Naive B cell (primary cell): ENCODE data around the gene RNU4-1. TPM values are rescaled to one million over a fixed set of nuclear protein-coding genes. Genes with fewer than 3 reads are reported as not detected.
"Not testable (repeated sequence)": the region's sequence is repeated elsewhere in the genome, so short reads cannot be mapped to it uniquely, and the experiment has no call there.

Experiments used
- ATAC-seq, 2 donors: fragments of 150-1000 bp; cut with Tn5 transposase; 2 replicates each; pipeline ENCODE4 v1.10.0; 2021; ENCODE audit warnings: low read depth in 2 of 2, mild to moderate bottlenecking in 2 of 2, moderate library complexity in 2 of 2
- DNase-seq: peaks from one replicate; pipeline ENCODE4 v3.0.0; 2022
- H3K27ac Mint-ChIP-seq, 6 donors: one replicate each; pipeline ENCODE4 v1.8.0; 2020 to 2022; ENCODE audit warnings: mild to moderate bottlenecking in 6 of 6, mixed read lengths in 6 of 6, moderate library complexity in 5 of 6, inconsistent platforms in 2 of 6
- H3K27me3 Mint-ChIP-seq, 3 donors: one replicate each; pipeline ENCODE4 v1.8.0; 2021 to 2022; ENCODE audit warnings: mixed read lengths in 3 of 3, mild to moderate bottlenecking in 1 of 3
- H3K36me3 Mint-ChIP-seq, 2 donors: one replicate each; pipeline ENCODE4 v1.8.0; 2020 to 2022; ENCODE audit warnings: mixed read lengths in 2 of 2, inconsistent platforms in 1 of 2, mild to moderate bottlenecking in 1 of 2
- H3K4me1 Mint-ChIP-seq, 3 donors: one replicate each; pipeline ENCODE4 v1.8.0; 2020 to 2022; ENCODE audit warnings: mixed read lengths in 3 of 3, inconsistent platforms in 1 of 3, mild to moderate bottlenecking in 1 of 3, moderate library complexity in 1 of 3
- H3K4me3 Mint-ChIP-seq, 8 donors: one replicate each; pipeline ENCODE4 v1.8.0; 2020 to 2022; ENCODE audit warnings: mild to moderate bottlenecking in 8 of 8, mixed read lengths in 8 of 8, moderate library complexity in 8 of 8, inconsistent platforms in 2 of 8
- H3K9me3 Mint-ChIP-seq, 7 donors: one replicate each; pipeline ENCODE4 v1.8.0; 2020 to 2022; ENCODE audit warnings: mixed read lengths in 7 of 7, mild to moderate bottlenecking in 5 of 7, inconsistent platforms in 2 of 7, moderate library complexity in 1 of 7
- polyA plus RNA-seq, 6 donors: library from polyadenylated mRNA; unstranded; fragments of 300-500 nt; fragmentation: Illumina TruSeq; gene quantifications; one replicate each; pipeline ENCODE4 v1.2.3, GENCODE V29; 2021; ENCODE audit warnings: low read depth in 6 of 6

RNU4-1 gene
- polyA plus RNA-seq, 6 donors from 2014 or later = not detected

GRCh38 chr12:120260607-120261006 lies 32.4 kb downstream of the RNU4-1 start:
- Mint-ChIP-seq H3K27ac (peak overlapping the region in 1 of 6 donors; percentile 8), H3K4me3 (no peak overlapping the region), H3K4me1 (peaks cover 19 to 37% (median 30%) of the 10 kb centered on the region in 3 donors), H3K27me3 (peaks cover 63 to 78% (median 73%) of the 10 kb centered on the region in 3 donors), H3K36me3 (no peaks in the 10 kb centered on the region), H3K9me3 (no peaks in the 10 kb centered on the region)
- ATAC-seq (no peak), DNase-seq (no peak)

- Mint-ChIP-seq H3K4me3 (no peak overlapping the region), H3K4me1 (peaks cover 20 to 39% (median 33%) of the 10 kb centered on the region in 3 donors), H3K36me3 (peaks cover 6 to 8% of the 10 kb centered on the region in 2 donors), H3K27me3 (peaks cover 66 to 80% (median 76%) of the 10 kb centered on the region in 3 donors), H3K27ac (no peak overlapping the region), H3K9me3 (no peaks in the 10 kb centered on the region)
- DNase-seq (no peak), ATAC-seq (no peak)
Observed at GRCh38 chr12:120259418-120260202, 33.4 kb downstream of the RNU4-1 start.

GRCh38 chr12:120258323-120258896 lies 34.6 kb downstream of the RNU4-1 start:
- H3K9me3 Mint-ChIP-seq = no peaks in the 10 kb centered on the region
- no peak for ATAC-seq
- H3K4me3 Mint-ChIP-seq = no peak overlapping the region
- peaks cover 22 to 47% (median 34%) of the 10 kb centered on the region in 3 donors for H3K4me1 Mint-ChIP-seq
- peaks cover 6 to 9% of the 10 kb centered on the region in 2 donors for H3K36me3 Mint-ChIP-seq
- H3K27me3 Mint-ChIP-seq = peaks cover 64 to 75% (median 71%) of the 10 kb centered on the region in 3 donors
- no peak overlapping the region for H3K27ac Mint-ChIP-seq
- no peak for DNase-seq

GRCh38 chr12:120257041-120257821 lies 35.8 kb downstream of the RNU4-1 start:
- Mint-ChIP-seq H3K4me1 (peaks cover 22 to 54% (median 34%) of the 10 kb centered on the region in 3 donors), H3K9me3 (no peaks in the 10 kb centered on the region), H3K36me3 (peaks cover 6 to 9% of the 10 kb centered on the region in 2 donors), H3K27me3 (peaks cover 60 to 66% (median 66%) of the 10 kb centered on the region in 3 donors), H3K4me3 (no peak overlapping the region), H3K27ac (peak overlapping the region in 1 of 6 donors; percentile 49)
- ATAC-seq (no peak), DNase-seq (no peak)

- DNase-seq = no peak
- ATAC-seq = no peak
- Mint-ChIP-seq H3K27ac (peak overlapping the region in 1 of 6 donors; percentile 85), H3K9me3 (no peaks in the 10 kb centered on the region), H3K4me3 (peak overlapping the region in 3 of 8 donors; percentile 4 to 60 (median 30)), H3K27me3 (peaks cover 53 to 61% (median 56%) of the 10 kb centered on the region in 3 donors), H3K4me1 (peaks cover 39 to 61% (median 58%) of the 10 kb centered on the region in 3 donors), H3K36me3 (peaks cover 6 to 9% of the 10 kb centered on the region in 2 donors)
Observed at GRCh38 chr12:120254809-120255208, 38.2 kb downstream of the RNU4-1 start.

- Mint-ChIP-seq H3K4me3 (peak overlapping the region; percentile 16 to 82 (median 62)), H3K4me1 (peaks cover 49 to 70% (median 64%) of the 10 kb centered on the region in 3 donors), H3K27me3 (peaks cover 55 to 67% (median 57%) of the 10 kb centered on the region in 3 donors), H3K27ac (peak overlapping the region in 4 of 6 donors; percentile 56 to 85 (median 62))
- not testable (repeated sequence) for H3K36me3 Mint-ChIP-seq, H3K9me3 Mint-ChIP-seq
- peak; percentile 74 for DNase-seq
- peak; percentile 72 to 74 for ATAC-seq
Observed at GRCh38 chr12:120253313-120253712, 39.7 kb downstream of the RNU4-1 start.

- peaks cover 57 to 73% (median 64%) of the 10 kb centered on the region in 3 donors for H3K4me1 Mint-ChIP-seq
- ATAC-seq (peak; percentile 85), DNase-seq (peak; percentile 80)
- H3K27me3 Mint-ChIP-seq = peaks cover 57 to 67% (median 60%) of the 10 kb centered on the region in 3 donors
- peaks cover 6 to 9% of the 10 kb centered on the region in 2 donors for H3K36me3 Mint-ChIP-seq
- H3K27ac Mint-ChIP-seq = peak overlapping the region in 5 of 6 donors; percentile 8 to 94 (median 55)
- no peaks in the 10 kb centered on the region for H3K9me3 Mint-ChIP-seq
- H3K4me3 Mint-ChIP-seq = peak overlapping the region in 7 of 8 donors; percentile 13 to 74 (median 55)
Observed at GRCh38 chr12:120252071-120252906, 40.7 kb downstream of the RNU4-1 start.

- H3K4me1 Mint-ChIP-seq = peaks cover 57 to 68% (median 62%) of the 10 kb centered on the region in 3 donors
- not testable (repeated sequence) for H3K36me3 Mint-ChIP-seq, H3K9me3 Mint-ChIP-seq, DNase-seq, ATAC-seq
- H3K27ac Mint-ChIP-seq = peak overlapping the region; percentile 8 to 94 (median 48)
- peaks cover 56 to 61% (median 56%) of the 10 kb centered on the region in 3 donors for H3K27me3 Mint-ChIP-seq
- peak overlapping the region in 6 of 8 donors; percentile 13 to 74 (median 58) for H3K4me3 Mint-ChIP-seq
Observed at GRCh38 chr12:120251364-120252070, 41.5 kb downstream of the RNU4-1 start.

- Mint-ChIP-seq H3K4me1 (peaks cover 53 to 60% (median 59%) of the 10 kb centered on the region in 3 donors), H3K27ac (peak overlapping the region in 2 of 6 donors; percentile 85 to 88), H3K9me3 (no peaks in the 10 kb centered on the region), H3K27me3 (peaks cover 50 to 55% (median 55%) of the 10 kb centered on the region in 3 donors), H3K4me3 (peak overlapping the region; percentile 1 to 88 (median 71)), H3K36me3 (peaks cover 6 to 7% of the 10 kb centered on the region in 2 donors)
- peak; percentile 29 to 32 for ATAC-seq
- peak; percentile 57 for DNase-seq
Observed at GRCh38 chr12:120249875-120250795, 42.9 kb downstream of the RNU4-1 start.

- Mint-ChIP-seq H3K4me3 (peak overlapping the region in 3 of 8 donors; percentile 25 to 77 (median 69)), H3K9me3 (no peaks in the 10 kb centered on the region), H3K27me3 (peaks cover 48 to 55% (median 54%) of the 10 kb centered on the region in 3 donors), H3K4me1 (peaks cover 51 to 53% (median 51%) of the 10 kb centered on the region in 3 donors), H3K27ac (peak overlapping the region in 1 of 6 donors; percentile 13), H3K36me3 (peaks cover 0 to 3% of the 10 kb centered on the region in 2 donors)
- ATAC-seq = no peak
- no peak for DNase-seq
Observed at GRCh38 chr12:120249266-120249874, 43.7 kb downstream of the RNU4-1 start.

GRCh38 chr12:120247621-120248030 lies 45.4 kb downstream of the RNU4-1 start:
- H3K4me1 Mint-ChIP-seq = peaks cover 35 to 42% (median 36%) of the 10 kb centered on the region in 3 donors
- no peak for DNase-seq
- H3K9me3 Mint-ChIP-seq = no peaks in the 10 kb centered on the region
- no peak overlapping the region for H3K27ac Mint-ChIP-seq
- H3K27me3 Mint-ChIP-seq = peaks cover 60 to 70% (median 64%) of the 10 kb centered on the region in 3 donors
- H3K36me3 Mint-ChIP-seq = peaks cover 0 to 3% of the 10 kb centered on the region in 2 donors
- no peak overlapping the region for H3K4me3 Mint-ChIP-seq
- ATAC-seq = no peak
